ENCODE measurements around the gene TOE1.
"Not testable (repeated sequence)": the region's sequence is repeated elsewhere in the genome, so short reads cannot be mapped to it uniquely, and the experiment has no call there.

The TOE1 gene

DNA sequence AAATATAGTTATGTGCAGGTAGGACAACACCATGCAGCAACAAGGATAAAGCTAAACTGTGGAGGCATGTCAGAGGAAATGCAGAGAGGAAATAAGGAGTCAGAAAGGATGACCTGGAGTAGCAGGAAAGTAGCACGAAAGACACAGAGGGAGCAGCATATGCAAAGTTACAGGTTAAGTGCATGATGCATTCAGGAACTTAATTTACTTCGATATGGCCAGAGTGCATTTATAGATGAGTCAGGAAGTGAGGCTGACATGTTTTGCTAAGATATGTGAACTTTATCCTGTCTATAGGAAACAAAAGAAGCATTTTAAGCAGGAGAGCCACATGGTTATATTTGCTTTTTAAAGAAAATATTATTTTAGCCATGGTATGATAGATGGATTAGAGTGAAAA lies 15.7 kb downstream of the TOE1 start:
- no peak for DNase-seq (ENCODE audit: low read depth in 2 of 2)

- DNase-seq (ENCODE audit: low read depth in 2 of 2): no peak
Observed at GRCh38 chr1:45356186-45356585, 16.2 kb downstream of the TOE1 start.

GRCh38 chr1:45359882-45360513 lies 20.0 kb downstream of the TOE1 start:
- peak in 1 of 2 experiments; percentile 50 for DNase-seq (ENCODE audit: low read depth in 2 of 2)

- DNase-seq (ENCODE audit: low read depth in 2 of 2): not testable (repeated sequence)
Observed at GRCh38 chr1:45360981-45361380, 21.0 kb downstream of the TOE1 start.

GRCh38 chr1:45364294-45364693 lies 24.3 kb downstream of the TOE1 start:
- no peak for DNase-seq (ENCODE audit: low read depth in 2 of 2)

DNA sequence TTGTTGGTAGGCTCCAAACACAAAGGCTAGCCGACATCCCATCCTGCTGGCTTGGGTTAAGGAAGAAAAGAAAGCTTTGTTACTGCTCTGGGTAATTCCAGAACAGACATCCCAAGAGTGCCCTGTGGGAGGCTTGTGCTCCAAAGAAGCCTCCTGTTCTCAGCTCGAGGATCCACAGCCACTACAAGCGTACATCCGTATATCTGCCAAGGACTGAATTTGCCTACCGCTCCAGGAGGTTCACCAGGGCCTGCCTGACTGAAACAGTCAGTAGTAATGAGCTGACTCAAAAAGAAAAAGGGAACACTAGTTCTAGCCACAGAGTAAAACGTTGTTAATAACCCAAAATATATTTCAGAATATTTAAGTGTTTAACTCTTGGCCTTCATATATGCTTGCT lies 25.1 kb downstream of the TOE1 start:
- no peak for DNase-seq (ENCODE audit: low read depth in 2 of 2)

DNA sequence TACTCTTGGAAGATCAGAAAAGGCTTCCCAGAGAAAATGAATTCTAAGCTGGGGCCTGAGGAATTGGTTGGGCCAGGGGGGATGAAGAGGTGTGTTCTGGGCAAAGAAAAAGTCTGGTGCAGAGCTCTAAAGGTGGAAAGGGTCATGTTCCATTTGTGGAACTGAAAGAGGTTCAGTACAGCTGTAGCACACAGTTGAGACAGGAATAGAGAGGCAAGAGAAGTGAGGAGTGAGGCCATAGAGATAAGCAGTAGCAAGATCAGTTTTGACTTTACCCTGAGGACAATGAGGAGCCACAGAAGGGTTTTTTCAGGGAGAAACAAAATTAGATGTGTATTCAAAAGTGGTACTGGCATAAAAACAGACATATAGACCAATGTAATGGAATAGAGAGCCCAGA lies 30.6 kb downstream of the TOE1 start:
- no peak for DNase-seq (ENCODE audit: low read depth in 2 of 2)

DNA sequence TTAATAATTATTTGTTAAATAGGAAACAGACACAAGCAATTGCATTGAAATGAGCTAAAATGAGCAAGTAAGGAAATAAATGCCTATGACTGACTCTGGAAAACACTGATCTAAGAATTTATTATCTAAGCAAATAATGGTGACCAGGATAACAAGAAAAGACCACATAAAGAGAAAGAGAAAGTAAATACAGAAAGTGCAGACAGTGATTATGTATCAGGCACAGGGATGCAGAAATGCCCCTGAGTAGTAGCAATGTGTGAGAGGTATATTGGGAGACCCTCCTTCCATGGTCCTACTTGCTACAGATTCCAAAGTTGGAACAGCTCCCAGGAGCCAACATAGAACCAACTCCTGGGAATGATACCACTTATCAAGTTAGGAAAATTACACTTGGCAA lies 33.6 kb downstream of the TOE1 start:
- DNase-seq (ENCODE audit: low read depth in 2 of 2): no peak

- DNase-seq (ENCODE audit: low read depth in 2 of 2): no peak
Observed at GRCh38 chr1:45375104-45376090, 35.4 kb downstream of the TOE1 start.

DNA sequence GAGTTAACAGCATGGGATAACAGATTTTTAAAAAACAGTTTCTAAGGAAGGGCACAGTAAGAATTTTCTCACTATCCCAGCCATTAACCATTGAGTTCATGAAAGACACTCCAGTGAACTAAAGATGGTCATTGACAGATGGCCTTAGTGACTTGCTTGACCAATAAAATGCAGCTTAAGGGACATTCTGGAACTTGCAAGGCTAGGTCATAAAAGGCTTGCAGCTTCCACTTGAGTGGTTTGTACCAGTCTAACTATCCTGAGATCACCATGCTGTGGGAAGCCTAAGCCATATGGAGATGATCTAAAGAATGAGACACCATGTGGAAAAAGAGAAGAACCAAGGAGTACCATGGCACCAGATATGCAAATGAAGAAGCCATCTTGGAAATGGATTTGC lies 38.2 kb downstream of the TOE1 start:
- DNase-seq (ENCODE audit: low read depth in 2 of 2): no peak

- no peak for DNase-seq (ENCODE audit: low read depth in 2 of 2)
Observed at GRCh38 chr1:45379524-45379923, 39.6 kb downstream of the TOE1 start.

GRCh38 chr1:45380125-45380524 lies 40.2 kb downstream of the TOE1 start:
- DNase-seq (ENCODE audit: low read depth in 2 of 2): no peak

DNA sequence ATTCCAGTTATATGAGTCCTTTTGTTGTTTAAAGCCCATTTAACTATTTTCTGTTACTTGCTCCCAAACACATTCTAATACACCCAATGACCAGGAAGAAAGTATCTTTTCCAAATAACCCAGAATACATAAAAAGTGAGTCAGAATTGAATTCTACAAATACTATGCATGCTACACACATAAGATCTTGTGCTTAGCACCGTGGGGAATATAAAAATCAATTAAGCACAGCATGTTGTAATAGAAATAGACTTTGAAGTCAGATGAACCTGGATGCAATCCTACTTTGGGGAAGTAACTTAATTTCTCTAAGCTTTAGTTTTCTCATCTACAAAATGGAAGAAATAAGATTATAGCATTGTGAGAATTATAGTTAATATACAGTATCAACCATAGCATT lies 40.8 kb downstream of the TOE1 start:
- no peak for DNase-seq (ENCODE audit: low read depth in 2 of 2)

DNA sequence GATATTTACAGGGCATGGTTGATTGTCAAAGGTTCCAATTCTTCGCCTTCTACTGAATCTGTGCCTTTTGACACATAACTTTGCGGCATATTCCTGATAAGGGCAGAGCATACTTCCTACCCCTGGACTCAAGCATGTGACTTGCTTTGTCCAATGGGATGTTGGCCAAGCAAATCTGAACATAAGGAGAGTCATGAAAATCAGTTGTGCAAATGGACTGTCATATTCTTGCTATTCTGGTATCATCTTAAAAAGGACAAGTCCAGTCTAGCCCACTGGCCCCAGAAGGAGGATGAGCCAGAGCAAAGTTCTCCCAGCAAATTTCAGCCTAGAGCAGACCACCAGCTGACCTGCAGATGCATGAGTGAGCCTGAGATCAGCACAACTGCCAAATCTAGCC lies 41.3 kb downstream of the TOE1 start:
- no peak for DNase-seq (ENCODE audit: low read depth in 2 of 2)

- DNase-seq (ENCODE audit: low read depth in 2 of 2): no peak
Observed at GRCh38 chr1:45383191-45383590, 43.2 kb downstream of the TOE1 start.

GRCh38 chr1:45384213-45384612 lies 44.2 kb downstream of the TOE1 start:
- not testable (repeated sequence) for DNase-seq (ENCODE audit: low read depth in 2 of 2)

DNA sequence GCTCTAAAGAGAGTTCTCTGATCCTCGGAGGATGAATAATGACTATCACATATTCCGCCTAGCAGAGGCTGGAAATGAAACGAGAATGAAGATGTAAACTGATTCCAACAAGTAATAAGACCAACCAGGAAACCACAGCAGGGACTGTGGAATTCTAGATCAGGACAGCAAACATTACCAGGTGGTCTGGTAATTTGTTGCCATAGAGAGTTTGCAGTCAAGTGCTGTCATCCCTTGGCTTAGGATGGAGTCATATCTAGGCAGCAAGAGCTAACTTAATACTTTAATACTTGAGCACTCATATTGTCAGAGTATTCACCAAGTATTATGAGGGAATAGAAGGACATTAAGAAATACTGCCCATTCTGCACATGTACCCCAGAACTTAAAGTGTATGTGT lies 45.3 kb downstream of the TOE1 start:
- DNase-seq (ENCODE audit: low read depth in 2 of 2): no peak

- DNase-seq (ENCODE audit: low read depth in 2 of 2): no peak
Observed at GRCh38 chr1:45386219-45386618, 46.2 kb downstream of the TOE1 start.

All from stimulated activated CD4-positive, alpha-beta T cell treated with anti-CD3 and anti-CD28 coated beads, Interleukin-12 subunit alpha, Interleukin-12 subunit beta, amount 100 ng/mL, for 24 hours (primary cell).